ENCODE results near the gene ZNHIT6. TPM values are rescaled to one million over a fixed set of nuclear protein-coding genes. Genes with fewer than 3 reads are reported as not detected.
A peak's percentile ranks its signal among the peaks of the same experiment; 100 is the strongest.

Gene ZNHIT6
- total and polyA plus RNA-seq, 3 donors from 2014 or later, result 10.1 to 14.5 (median 11.3) TPM

DNA sequence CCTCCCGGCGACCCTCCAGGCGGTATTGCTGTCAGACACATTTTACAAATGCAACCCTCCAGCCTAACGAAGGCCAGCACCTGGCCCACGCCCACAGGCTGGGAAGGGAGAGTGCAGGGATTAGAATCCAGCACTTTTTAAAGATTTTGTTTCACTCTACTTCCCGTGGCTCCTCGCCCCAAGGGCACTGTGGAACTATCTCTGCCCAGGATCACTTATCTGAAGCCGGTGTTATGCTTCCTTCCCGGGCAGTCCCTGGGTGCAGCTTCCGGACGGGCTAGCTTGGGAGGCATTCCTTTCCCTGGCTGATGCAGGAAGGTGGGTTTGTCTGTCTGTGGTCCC, 91.9 kb downstream of the ZNHIT6 start:
- no peak for DNase-seq
- 46 to 50% methylated on average over 7 to 11 of the region's 11 CpGs for WGBS, 2 donors
- TF ChIP-seq POLR2A (IDR thresholded peaks at IDR 0.05), result no peak
- TF ChIP-seq, protein P1, sequence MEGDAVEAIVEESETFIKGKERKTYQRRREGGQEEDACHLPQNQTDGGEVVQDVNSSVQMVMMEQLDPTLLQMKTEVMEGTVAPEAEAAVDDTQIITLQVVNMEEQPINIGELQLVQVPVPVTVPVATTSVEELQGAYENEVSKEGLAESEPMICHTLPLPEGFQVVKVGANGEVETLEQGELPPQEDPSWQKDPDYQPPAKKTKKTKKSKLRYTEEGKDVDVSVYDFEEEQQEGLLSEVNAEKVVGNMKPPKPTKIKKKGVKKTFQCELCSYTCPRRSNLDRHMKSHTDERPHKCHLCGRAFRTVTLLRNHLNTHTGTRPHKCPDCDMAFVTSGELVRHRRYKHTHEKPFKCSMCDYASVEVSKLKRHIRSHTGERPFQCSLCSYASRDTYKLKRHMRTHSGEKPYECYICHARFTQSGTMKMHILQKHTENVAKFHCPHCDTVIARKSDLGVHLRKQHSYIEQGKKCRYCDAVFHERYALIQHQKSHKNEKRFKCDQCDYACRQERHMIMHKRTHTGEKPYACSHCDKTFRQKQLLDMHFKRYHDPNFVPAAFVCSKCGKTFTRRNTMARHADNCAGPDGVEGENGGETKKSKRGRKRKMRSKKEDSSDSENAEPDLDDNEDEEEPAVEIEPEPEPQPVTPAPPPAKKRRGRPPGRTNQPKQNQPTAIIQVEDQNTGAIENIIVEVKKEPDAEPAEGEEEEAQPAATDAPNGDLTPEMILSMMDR (IDR thresholded peaks at IDR 0.05), result no peak
- no peaks in the 10 kb centered on the region for H3K27me3 ChIP-seq
- H3K27ac ChIP-seq, result no peak overlapping the region
- no peaks in the 10 kb centered on the region for H3K36me3 ChIP-seq (ENCODE audit: low read depth, missing control alignments)
- H3K9me3 ChIP-seq, result no peaks in the 10 kb centered on the region
- H3K4me1 ChIP-seq, result peaks cover 6% of the 10 kb centered on the region
- intact Hi-C loops (cut with DNase I; ENCODE audit: low total_unique reads), result no loop called here
- peak overlapping the region; percentile 6 to 40 for H3K4me3 ChIP-seq

DNA sequence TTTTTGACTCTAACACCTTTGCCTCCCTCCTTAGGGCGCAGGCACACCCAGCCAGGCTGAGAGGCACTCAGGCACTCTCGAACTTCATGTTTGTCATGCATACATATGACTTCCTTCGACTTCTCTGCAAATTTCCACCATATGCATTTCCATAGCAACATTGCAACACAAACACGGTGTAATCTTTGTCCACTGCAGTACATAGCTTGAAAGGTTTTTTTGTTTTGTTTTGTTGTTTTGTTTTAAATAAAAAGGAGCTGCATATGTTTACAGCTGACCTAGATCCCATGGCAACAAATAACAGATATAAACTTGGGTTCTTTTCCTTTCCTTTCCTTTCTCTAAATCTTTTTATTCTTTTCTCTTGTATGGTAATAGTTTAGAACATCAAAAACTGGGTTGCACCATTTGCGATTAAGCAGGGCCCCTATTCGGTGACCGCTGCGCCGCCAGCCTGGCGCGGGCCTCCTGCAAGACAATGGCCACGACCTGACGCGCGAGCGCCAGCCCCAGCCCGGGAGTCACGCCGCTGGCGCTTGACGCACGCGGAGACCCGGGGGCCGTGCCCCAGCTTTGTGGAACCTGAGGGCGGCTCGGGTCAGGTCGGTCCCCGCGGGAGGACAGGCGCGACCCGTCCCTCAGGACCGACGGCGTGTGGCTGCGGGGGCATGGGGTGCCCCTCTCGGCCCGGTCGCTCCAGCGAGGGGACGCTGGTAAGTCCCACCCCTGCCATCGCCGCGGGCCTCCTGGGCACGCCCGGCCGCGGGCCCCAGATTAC, 92.5 kb downstream of the ZNHIT6 start:
- Histone ChIP-seq H3K36me3 (ENCODE audit: low read depth, missing control alignments) (no peaks in the 10 kb centered on the region), H3K27ac (no peak overlapping the region), H3K4me1 (peaks cover 6% of the 10 kb centered on the region), H3K9me3 (no peaks in the 10 kb centered on the region), H3K27me3 (no peaks in the 10 kb centered on the region), H3K4me3 (peak overlapping the region; percentile 6 to 40)
- peak; percentile 17 for DNase-seq
- intact Hi-C loops (cut with DNase I; ENCODE audit: low total_unique reads), result no loop called here
- no peak for TF ChIP-seq POLR2A (IDR thresholded peaks at IDR 0.05)
- TF ChIP-seq, protein P1 (IDR thresholded peaks at IDR 0.05), result no peak
- 21 to 26% methylated on average over 25 to 49 of the region's 49 CpGs for WGBS, 2 donors

DNA sequence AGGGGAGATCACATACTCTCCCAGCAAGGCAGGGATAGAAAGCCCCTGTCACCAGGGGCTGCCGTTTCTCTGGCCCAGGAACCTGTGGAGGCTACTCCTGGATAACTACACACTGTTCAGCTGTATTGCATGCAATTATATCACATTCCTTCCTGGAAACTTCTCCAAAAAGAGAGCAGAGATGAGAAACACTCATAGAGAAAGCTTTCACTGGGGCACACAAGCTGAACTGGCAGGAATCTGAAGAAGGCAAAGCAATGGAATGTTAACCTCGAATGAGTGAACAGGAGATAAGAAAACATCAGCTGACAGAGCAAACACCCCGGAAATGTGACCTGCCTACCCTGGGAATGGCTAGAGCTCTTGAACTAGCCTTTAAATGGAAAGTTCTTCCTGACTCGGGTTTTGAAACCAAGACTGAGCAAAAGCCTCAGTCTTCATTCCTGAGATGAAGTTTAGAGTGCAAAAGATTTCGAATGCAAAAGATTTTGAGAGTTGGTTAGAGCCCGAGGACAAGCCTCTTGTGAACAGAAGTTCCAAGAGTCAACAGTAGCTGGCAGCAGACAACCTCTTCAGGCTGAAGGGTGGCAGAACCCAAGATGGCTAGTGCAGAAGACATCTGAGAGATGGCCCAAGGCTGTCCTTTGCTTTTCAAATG, 95.4 kb downstream of the ZNHIT6 start:
- TF ChIP-seq, protein P1 (IDR thresholded peaks at IDR 0.05), result no peak
- no peak for TF ChIP-seq POLR2A (IDR thresholded peaks at IDR 0.05)
- Histone ChIP-seq H3K4me1 (peaks cover 6% of the 10 kb centered on the region), H3K36me3 (ENCODE audit: low read depth, missing control alignments) (no peaks in the 10 kb centered on the region), H3K27ac (no peak overlapping the region), H3K4me3 (no peak overlapping the region), H3K27me3 (no peaks in the 10 kb centered on the region), H3K9me3 (no peaks in the 10 kb centered on the region)
- 48 to 55% methylated on average over 6 of the region's 6 CpGs for WGBS, 2 donors
- peak; percentile 27 for DNase-seq
- intact Hi-C loops (cut with DNase I; ENCODE audit: low total_unique reads), result no loop called here

DNA sequence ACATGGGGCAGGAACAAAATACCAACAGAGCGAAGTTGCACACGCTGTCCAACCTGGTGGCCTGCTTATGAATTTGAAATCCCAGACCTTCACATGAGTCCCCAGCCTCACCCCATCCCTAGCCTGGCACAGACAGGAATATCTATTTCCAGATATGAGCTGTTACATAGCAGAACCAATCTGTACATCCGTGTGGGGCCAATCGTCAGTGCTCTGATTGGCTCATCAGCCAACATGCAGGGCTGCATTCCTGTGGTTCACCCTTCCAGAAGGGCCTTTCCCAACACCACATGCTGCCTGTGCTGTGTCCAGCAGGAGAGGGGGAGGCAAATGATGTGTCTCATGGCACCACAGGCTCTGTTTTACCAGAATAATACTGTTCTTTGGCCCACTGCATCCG, 96.4 kb downstream of the ZNHIT6 start:
- Histone ChIP-seq H3K27ac (no peak overlapping the region), H3K4me3 (no peak overlapping the region), H3K9me3 (no peaks in the 10 kb centered on the region), H3K36me3 (ENCODE audit: low read depth, missing control alignments) (no peaks in the 10 kb centered on the region), H3K4me1 (peaks cover 6% of the 10 kb centered on the region), H3K27me3 (no peaks in the 10 kb centered on the region)
- DNase-seq, result no peak
- intact Hi-C loops (cut with DNase I; ENCODE audit: low total_unique reads), result no loop called here
- 69 to 74% methylated on average over 5 of the region's 5 CpGs for whole genome bisulfite sequencing, 2 donors
- TF ChIP-seq POLR2A (IDR thresholded peaks at IDR 0.05), result no peak
- TF ChIP-seq, protein P1 (IDR thresholded peaks at IDR 0.05), result no peak

All from testis (tissue), 3 donors.